Lower leg skin (tissue), 4 donors: ENCODE results near the gene IMMP2L. TPM values are rescaled to one million over a fixed set of nuclear protein-coding genes. Genes with fewer than 3 reads are reported as not detected.

Source experiments
- DNase-seq, 2 donors: peaks; one replicate each; pipeline ENCODE4 v3.0.0-alpha.2; 2019; ENCODE audit warnings: low spot score in 2 of 2
- H3K4me3 ChIP-seq: fragments of 200-600 bp; sonication (generic); 2 replicates; pipeline ENCODE4 v1.5.1; 2017; ENCODE audit warnings: mild to moderate bottlenecking, low read depth; ENCODE audit not compliant: poor library complexity, severe bottlenecking
- CTCF ChIP-seq, 3 donors: fragments of 450-650 bp; IDR thresholded peaks; one replicate each; pipeline ENCODE4 v1.5.1; 2016; ENCODE audit warnings: antibody characterized with exemption in 3 of 3, mild to moderate bottlenecking in 3 of 3, moderate library complexity in 2 of 3
- POLR2A ChIP-seq, 2 donors: fragments of 450-650 bp; IDR thresholded peaks; one replicate each; pipeline ENCODE4 v1.6.1; 2016 to 2017; ENCODE audit warnings: antibody characterized with exemption in 2 of 2, mild to moderate bottlenecking in 1 of 2, moderate library complexity in 1 of 2
- WGBS, 2 donors: methylation state at CpG; one replicate each; pipeline ENCODE4 v1.1.5; 2018; 5-methylcytosine and 5-hydroxymethylcytosine counted together
- intact Hi-C: fragments of 100-400 bp; cut with DNase I; formaldehyde crosslinking; loops from one replicate; pipeline ENCODE4 v1.15.0; 2023; ENCODE audit warnings: low total_unique reads
- total RNA-seq, 4 donors: library from RNA; depleted of rRNA; stranded (reverse); fragments of >200 nt; gene quantifications; one replicate each; pipeline ENCODE4 v1.1.0, GENCODE V29; 2016

The IMMP2L gene
- total RNA-seq, 4 donors from 2014 or later = 13.6 to 16.8 (median 16.4) TPM

GRCh38 chr7:110766864-110767263 lies 795.4 kb downstream of the IMMP2L start:
- H3K4me3 ChIP-seq = no peak overlapping the region
- no peak for DNase-seq
- TF ChIP-seq POLR2A (IDR thresholded peaks at IDR 0.05) (no peak), CTCF (IDR thresholded peaks at IDR 0.05) (no peak)
- intact Hi-C loops = no loop called here
- 46 to 50% methylated on average over 2 of the region's 2 CpGs for WGBS, 2 donors

GRCh38 chr7:110764852-110765251 lies 797.4 kb downstream of the IMMP2L start:
- intact Hi-C loops = no loop called here
- no peak for TF ChIP-seq CTCF (IDR thresholded peaks at IDR 0.05)
- no peak for TF ChIP-seq POLR2A (IDR thresholded peaks at IDR 0.05)
- 79 to 89% methylated on average over 3 of the region's 3 CpGs for WGBS, 2 donors
- no peak overlapping the region for H3K4me3 ChIP-seq
- DNase-seq = no peak

GRCh38 chr7:110762546-110763225 lies 799.6 kb downstream of the IMMP2L start:
- no peak for DNase-seq
- TF ChIP-seq CTCF (IDR thresholded peaks at IDR 0.05) = no peak
- 76 to 90% methylated on average over 2 of the region's 2 CpGs for WGBS, 2 donors
- no peak overlapping the region for H3K4me3 ChIP-seq
- intact Hi-C loops = no loop called here

- intact Hi-C loops = no loop called here
- TF ChIP-seq CTCF (IDR thresholded peaks at IDR 0.05) (no peak), POLR2A (IDR thresholded peaks at IDR 0.05) (no peak)
- no peak overlapping the region for H3K4me3 ChIP-seq
- 89 to 93% methylated on average over 2 of the region's 2 CpGs for WGBS, 2 donors
- DNase-seq = no peak
Measured at GRCh38 chr7:110760341-110760740, 802.0 kb downstream of the IMMP2L start.

- no peak for DNase-seq
- TF ChIP-seq POLR2A (IDR thresholded peaks at IDR 0.05) (no peak), CTCF (IDR thresholded peaks at IDR 0.05) (no peak)
- WGBS, 2 donors = 88 to 94% methylated on average over 4 of the region's 4 CpGs
- H3K4me3 ChIP-seq = no peak overlapping the region
- intact Hi-C loops = no loop called here
Measured at GRCh38 chr7:110759069-110759468, 803.2 kb downstream of the IMMP2L start.

GRCh38 chr7:110754649-110755048 lies 807.6 kb downstream of the IMMP2L start:
- TF ChIP-seq CTCF (IDR thresholded peaks at IDR 0.05) (no peak), POLR2A (IDR thresholded peaks at IDR 0.05) (no peak)
- no peak for DNase-seq
- WGBS, 2 donors = 90 to 93% methylated on average over 4 of the region's 4 CpGs
- no peak overlapping the region for H3K4me3 ChIP-seq
- intact Hi-C loops = no loop called here
